ENCODE data around the gene NDFIP2. TPM values are rescaled to one million over a fixed set of nuclear protein-coding genes. Genes with fewer than 3 reads are reported as not detected.
"Not testable (repeated sequence)": the region's sequence is repeated elsewhere in the genome, so short reads cannot be mapped to it uniquely, and the experiment has no call there.

The NDFIP2 gene
- total RNA-seq, 1 donor from 2014 or later, result 17.7 TPM

- no peak for DNase-seq (ENCODE audit: low read depth, low spot score)
Observed at GRCh38 chr13:79531542-79532254, 50.7 kb downstream of the NDFIP2 start.

- DNase-seq (ENCODE audit: low read depth, low spot score), result no peak
Observed at GRCh38 chr13:79532576-79532975, 51.6 kb downstream of the NDFIP2 start.

- DNase-seq (ENCODE audit: low read depth, low spot score), result no peak
Observed at GRCh38 chr13:79533781-79534400, 52.9 kb downstream of the NDFIP2 start.

- DNase-seq (ENCODE audit: low read depth, low spot score), result no peak
Observed at GRCh38 chr13:79534596-79534995, 53.6 kb downstream of the NDFIP2 start.

GRCh38 chr13:79538757-79539156 is 57.8 kb downstream of the NDFIP2 start:
- no peak for DNase-seq (ENCODE audit: low read depth, low spot score)

GRCh38 chr13:79540504-79540903 is 59.5 kb downstream of the NDFIP2 start:
- DNase-seq (ENCODE audit: low read depth, low spot score), result no peak

- DNase-seq (ENCODE audit: low read depth, low spot score), result peak; percentile 20
Observed at GRCh38 chr13:79541426-79542049, 60.6 kb downstream of the NDFIP2 start.

GRCh38 chr13:79543883-79544282 is 62.9 kb downstream of the NDFIP2 start:
- DNase-seq (ENCODE audit: low read depth, low spot score), result no peak

- no peak for DNase-seq (ENCODE audit: low read depth, low spot score)
Observed at GRCh38 chr13:79547211-79548195, 66.5 kb downstream of the NDFIP2 start.

GRCh38 chr13:79548902-79549301 is 67.9 kb downstream of the NDFIP2 start:
- no peak for DNase-seq (ENCODE audit: low read depth, low spot score)

- no peak for DNase-seq (ENCODE audit: low read depth, low spot score)
Observed at GRCh38 chr13:79549355-79550106, 68.6 kb downstream of the NDFIP2 start.

- no peak for DNase-seq (ENCODE audit: low read depth, low spot score)
Observed at GRCh38 chr13:79557666-79558065, 76.7 kb downstream of the NDFIP2 start.

GRCh38 chr13:79560954-79561353 is 80.0 kb downstream of the NDFIP2 start:
- no peak for DNase-seq (ENCODE audit: low read depth, low spot score)

- no peak for DNase-seq (ENCODE audit: low read depth, low spot score)
Observed at GRCh38 chr13:79562557-79562956, 81.6 kb downstream of the NDFIP2 start.

GRCh38 chr13:79566118-79566517 is 85.2 kb downstream of the NDFIP2 start:
- DNase-seq (ENCODE audit: low read depth, low spot score), result no peak

GRCh38 chr13:79571147-79571546 is 90.2 kb downstream of the NDFIP2 start:
- no peak for DNase-seq (ENCODE audit: low read depth, low spot score)

GRCh38 chr13:79573892-79574291 is 92.9 kb downstream of the NDFIP2 start:
- DNase-seq (ENCODE audit: low read depth, low spot score), result not testable (repeated sequence)

- DNase-seq (ENCODE audit: low read depth, low spot score), result no peak
Observed at GRCh38 chr13:79581870-79582315, 100.9 kb downstream of the NDFIP2 start.

GRCh38 chr13:79582896-79583295 is 101.9 kb downstream of the NDFIP2 start:
- DNase-seq (ENCODE audit: low read depth, low spot score), result no peak

- no peak for DNase-seq (ENCODE audit: low read depth, low spot score)
Observed at GRCh38 chr13:79585033-79585432, 104.1 kb downstream of the NDFIP2 start.

Measured in pulmonary artery endothelial cell (primary cell).